ENCODE data around the gene CCR7.

Gene CCR7

GRCh38 chr17:40564883-40565768 is at the start of gene CCR7:
Gene CCR7, minus strand, starts transcription at chr17:40565472. Its CDS starts 63 bp downstream, at chr17:40565409.
- Histone ChIP-seq H3K27ac (peak within 1 kb of the TSS; percentile 63), H3K36me3 (no peaks in the 10 kb centered on the region), H3K4me3 (peak within 1 kb of the TSS; percentile 64), H3K9me3 (peaks cover 34% of the 10 kb centered on the region), H3K4me2 (peak within 1 kb of the TSS; percentile 98), H3K4me1 (peaks cover 63% of the 10 kb centered on the region), H3K27me3 (no peaks in the 10 kb centered on the region), H3K9ac (peak within 1 kb of the TSS; percentile 60), H4K20me1 (no peaks in the 10 kb centered on the region)
- TF ChIP-seq Cebpa-rat (IDR thresholded peaks at IDR 0.05) = no peak

- Histone ChIP-seq H3K9ac (0 out of 2 replicates have a peak overlapping the region, but pooled peaks have one; percentile 9), H3K4me2 (peak overlapping the region; percentile 75), H3K27me3 (no peaks in the 10 kb centered on the region), H3K4me1 (peaks cover 29% of the 10 kb centered on the region), H3K27ac (peak overlapping the region; percentile 45), H3K9me3 (no peaks in the 10 kb centered on the region), H3K4me3 (no peak overlapping the region), H3K36me3 (no peaks in the 10 kb centered on the region), H4K20me1 (no peaks in the 10 kb centered on the region)
- no peak for TF ChIP-seq Cebpa-rat (IDR thresholded peaks at IDR 0.05)
Observed at GRCh38 chr17:40614431-40615067, 49.3 kb upstream of the CCR7 start.

- no peak overlapping the region for H3K4me3 ChIP-seq
- no peak overlapping the region for H3K27ac ChIP-seq
- H3K27me3 ChIP-seq = no peaks in the 10 kb centered on the region
- peaks cover 22% of the 10 kb centered on the region for H3K4me1 ChIP-seq
- H3K4me2 ChIP-seq = no peak overlapping the region
- no peaks in the 10 kb centered on the region for H3K36me3 ChIP-seq
- H4K20me1 ChIP-seq = no peaks in the 10 kb centered on the region
- no peak overlapping the region for H3K9ac ChIP-seq
- TF ChIP-seq Cebpa-rat (IDR thresholded peaks at IDR 0.05) = no peak
- H3K9me3 ChIP-seq = no peaks in the 10 kb centered on the region
Observed at GRCh38 chr17:40613467-40614154, 48.3 kb upstream of the CCR7 start.

GRCh38 chr17:40612599-40613244 is 47.5 kb upstream of the CCR7 start:
- H3K4me3 ChIP-seq = no peak overlapping the region
- H3K4me2 ChIP-seq = no peak overlapping the region
- H3K27me3 ChIP-seq = no peaks in the 10 kb centered on the region
- H3K9ac ChIP-seq = no peak overlapping the region
- TF ChIP-seq Cebpa-rat (IDR thresholded peaks at IDR 0.05) = no peak
- H3K27ac ChIP-seq = no peak overlapping the region
- H3K9me3 ChIP-seq = no peaks in the 10 kb centered on the region
- H3K4me1 ChIP-seq = peaks cover 22% of the 10 kb centered on the region
- no peaks in the 10 kb centered on the region for H3K36me3 ChIP-seq
- no peaks in the 10 kb centered on the region for H4K20me1 ChIP-seq

- no peaks in the 10 kb centered on the region for H3K36me3 ChIP-seq
- H3K4me3 ChIP-seq = no peak overlapping the region
- no peak overlapping the region for H3K4me2 ChIP-seq
- H3K27me3 ChIP-seq = no peaks in the 10 kb centered on the region
- H3K9me3 ChIP-seq = no peaks in the 10 kb centered on the region
- peaks cover 22% of the 10 kb centered on the region for H3K4me1 ChIP-seq
- TF ChIP-seq Cebpa-rat (IDR thresholded peaks at IDR 0.05) = no peak
- H4K20me1 ChIP-seq = no peaks in the 10 kb centered on the region
- H3K9ac ChIP-seq = no peak overlapping the region
- no peak overlapping the region for H3K27ac ChIP-seq
Observed at GRCh38 chr17:40611840-40612474, 46.7 kb upstream of the CCR7 start.

- Histone ChIP-seq H3K4me3 (no peak overlapping the region), H3K9ac (no peak overlapping the region)
Observed at GRCh38 chr17:40610359-40610758, 45.1 kb upstream of the CCR7 start.

GRCh38 chr17:40608061-40608581 is 42.8 kb upstream of the CCR7 start:
- no peak overlapping the region for H3K9ac ChIP-seq
- no peak overlapping the region for H3K27ac ChIP-seq
- H4K20me1 ChIP-seq = no peaks in the 10 kb centered on the region
- peaks cover 3% of the 10 kb centered on the region for H3K4me1 ChIP-seq
- TF ChIP-seq Cebpa-rat (IDR thresholded peaks at IDR 0.05) = no peak
- H3K9me3 ChIP-seq = no peaks in the 10 kb centered on the region
- no peak overlapping the region for H3K4me3 ChIP-seq
- H3K4me2 ChIP-seq = no peak overlapping the region
- H3K36me3 ChIP-seq = no peaks in the 10 kb centered on the region
- no peaks in the 10 kb centered on the region for H3K27me3 ChIP-seq

More at GRCh38 chr17:40610359-40610758, 45.1 kb upstream of the CCR7 start:
- Histone ChIP-seq H3K4me1 (peaks cover 12% of the 10 kb centered on the region), H3K4me2 (no peak overlapping the region), H3K27me3 (no peaks in the 10 kb centered on the region), H4K20me1 (no peaks in the 10 kb centered on the region), H3K27ac (no peak overlapping the region), H3K9me3 (no peaks in the 10 kb centered on the region), H3K36me3 (no peaks in the 10 kb centered on the region)
- no peak for TF ChIP-seq Cebpa-rat (IDR thresholded peaks at IDR 0.05)

- no peak for TF ChIP-seq Cebpa-rat (IDR thresholded peaks at IDR 0.05)
- H3K9me3 ChIP-seq = no peaks in the 10 kb centered on the region
- H3K9ac ChIP-seq = no peak overlapping the region
- no peaks in the 10 kb centered on the region for H3K36me3 ChIP-seq
- H4K20me1 ChIP-seq = no peaks in the 10 kb centered on the region
- H3K4me2 ChIP-seq = no peak overlapping the region
- H3K27me3 ChIP-seq = no peaks in the 10 kb centered on the region
- H3K27ac ChIP-seq = no peak overlapping the region
- H3K4me3 ChIP-seq = no peak overlapping the region
- peaks cover 8% of the 10 kb centered on the region for H3K4me1 ChIP-seq
Observed at GRCh38 chr17:40607641-40608040, 42.4 kb upstream of the CCR7 start.

All from BLaER1 (cell line).